ENCODE data around the gene CDAN1. TPM values are rescaled to one million over a fixed set of nuclear protein-coding genes. Genes with fewer than 3 reads are reported as not detected.

Gene CDAN1, protein sequence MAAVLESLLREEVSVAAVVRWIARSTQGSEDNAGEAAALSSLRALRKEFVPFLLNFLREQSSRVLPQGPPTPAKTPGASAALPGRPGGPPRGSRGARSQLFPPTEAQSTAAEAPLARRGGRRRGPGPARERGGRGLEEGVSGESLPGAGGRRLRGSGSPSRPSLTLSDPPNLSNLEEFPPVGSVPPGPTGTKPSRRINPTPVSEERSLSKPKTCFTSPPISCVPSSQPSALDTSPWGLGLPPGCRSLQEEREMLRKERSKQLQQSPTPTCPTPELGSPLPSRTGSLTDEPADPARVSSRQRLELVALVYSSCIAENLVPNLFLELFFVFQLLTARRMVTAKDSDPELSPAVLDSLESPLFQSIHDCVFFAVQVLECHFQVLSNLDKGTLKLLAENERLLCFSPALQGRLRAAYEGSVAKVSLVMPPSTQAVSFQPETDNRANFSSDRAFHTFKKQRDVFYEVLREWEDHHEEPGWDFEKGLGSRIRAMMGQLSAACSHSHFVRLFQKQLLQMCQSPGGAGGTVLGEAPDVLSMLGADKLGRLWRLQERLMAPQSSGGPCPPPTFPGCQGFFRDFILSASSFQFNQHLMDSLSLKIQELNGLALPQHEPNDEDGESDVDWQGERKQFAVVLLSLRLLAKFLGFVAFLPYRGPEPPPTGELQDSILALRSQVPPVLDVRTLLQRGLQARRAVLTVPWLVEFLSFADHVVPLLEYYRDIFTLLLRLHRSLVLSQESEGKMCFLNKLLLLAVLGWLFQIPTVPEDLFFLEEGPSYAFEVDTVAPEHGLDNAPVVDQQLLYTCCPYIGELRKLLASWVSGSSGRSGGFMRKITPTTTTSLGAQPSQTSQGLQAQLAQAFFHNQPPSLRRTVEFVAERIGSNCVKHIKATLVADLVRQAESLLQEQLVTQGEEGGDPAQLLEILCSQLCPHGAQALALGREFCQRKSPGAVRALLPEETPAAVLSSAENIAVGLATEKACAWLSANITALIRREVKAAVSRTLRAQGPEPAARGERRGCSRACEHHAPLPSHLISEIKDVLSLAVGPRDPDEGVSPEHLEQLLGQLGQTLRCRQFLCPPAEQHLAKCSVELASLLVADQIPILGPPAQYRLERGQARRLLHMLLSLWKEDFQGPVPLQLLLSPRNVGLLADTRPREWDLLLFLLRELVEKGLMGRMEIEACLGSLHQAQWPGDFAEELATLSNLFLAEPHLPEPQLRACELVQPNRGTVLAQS
- 12.9 and 15.8 TPM in 2 replicates for total RNA-seq

GRCh38 chr15:42736793-42737528 lies at the start of gene CDAN1:
Gene CDAN1, minus strand, starts transcription at chr15:42737128. Its CDS starts 26 bp downstream, at chr15:42737102.
- peak; percentile 41 for DNase-seq (ENCODE audit: low read depth)

GRCh38 chr15:42785569-42785968 lies 48.6 kb upstream of the CDAN1 start:
- Histone ChIP-seq H3K27me3 (ENCODE audit: control insufficient read depth, insufficient read depth, low read length) (no peaks in the 10 kb centered on the region), H3K4me3 (ENCODE audit: low read depth, low read length) (no peak overlapping the region), H3K36me3 (ENCODE audit: control insufficient read depth, insufficient read depth, low read length) (no peaks in the 10 kb centered on the region)
- DNase-seq (ENCODE audit: low read depth): no peak
- TF ChIP-seq CTCF (IDR thresholded peaks at IDR 0.05; ENCODE audit: insufficient read depth, low read length, poor library complexity, severe bottlenecking): no peak

More at GRCh38 chr15:42736793-42737528, at the start of gene CDAN1:
- TF ChIP-seq CTCF (IDR thresholded peaks at IDR 0.05; ENCODE audit: insufficient read depth, low read length, poor library complexity, severe bottlenecking): no peak
- peaks cover 7% of the 10 kb centered on the region for H3K36me3 ChIP-seq (ENCODE audit: control insufficient read depth, insufficient read depth, low read length)
- peak within 1 kb of the TSS; percentile 89 for H3K4me3 ChIP-seq (ENCODE audit: low read depth, low read length)
- H3K27me3 ChIP-seq (ENCODE audit: control insufficient read depth, insufficient read depth, low read length): no peaks in the 10 kb centered on the region

- DNase-seq (ENCODE audit: low read depth): no peak
- no peak overlapping the region for H3K4me3 ChIP-seq (ENCODE audit: low read depth, low read length)
- H3K27me3 ChIP-seq (ENCODE audit: control insufficient read depth, insufficient read depth, low read length): no peaks in the 10 kb centered on the region
- no peak for TF ChIP-seq CTCF (IDR thresholded peaks at IDR 0.05; ENCODE audit: insufficient read depth, low read length, poor library complexity, severe bottlenecking)
- no peaks in the 10 kb centered on the region for H3K36me3 ChIP-seq (ENCODE audit: control insufficient read depth, insufficient read depth, low read length)
Observed at GRCh38 chr15:42784705-42785104, 47.8 kb upstream of the CDAN1 start.

DNA sequence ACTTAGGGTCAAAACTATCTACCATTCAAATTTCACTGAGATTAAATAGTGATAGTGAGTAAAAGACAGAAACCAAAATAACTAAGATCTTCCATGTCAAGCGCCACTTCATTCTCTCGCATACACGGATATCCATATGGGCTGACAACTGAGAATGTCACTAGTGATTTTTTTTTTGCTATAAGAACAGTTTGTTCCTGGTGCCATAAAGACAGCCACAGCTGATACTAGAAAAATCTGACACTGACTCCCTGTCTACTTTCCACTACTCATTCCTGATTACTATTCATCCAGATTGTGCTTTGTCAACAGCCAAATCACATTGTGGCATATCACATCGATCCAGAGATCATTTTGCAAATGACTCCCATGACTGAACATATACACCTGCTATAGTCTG lies 45.8 kb upstream of the CDAN1 start:
- TF ChIP-seq CTCF (IDR thresholded peaks at IDR 0.05; ENCODE audit: insufficient read depth, low read length, poor library complexity, severe bottlenecking): no peak
- no peaks in the 10 kb centered on the region for H3K27me3 ChIP-seq (ENCODE audit: control insufficient read depth, insufficient read depth, low read length)
- no peak for DNase-seq (ENCODE audit: low read depth)
- H3K36me3 ChIP-seq (ENCODE audit: control insufficient read depth, insufficient read depth, low read length): no peaks in the 10 kb centered on the region
- no peak overlapping the region for H3K4me3 ChIP-seq (ENCODE audit: low read depth, low read length)

DNA sequence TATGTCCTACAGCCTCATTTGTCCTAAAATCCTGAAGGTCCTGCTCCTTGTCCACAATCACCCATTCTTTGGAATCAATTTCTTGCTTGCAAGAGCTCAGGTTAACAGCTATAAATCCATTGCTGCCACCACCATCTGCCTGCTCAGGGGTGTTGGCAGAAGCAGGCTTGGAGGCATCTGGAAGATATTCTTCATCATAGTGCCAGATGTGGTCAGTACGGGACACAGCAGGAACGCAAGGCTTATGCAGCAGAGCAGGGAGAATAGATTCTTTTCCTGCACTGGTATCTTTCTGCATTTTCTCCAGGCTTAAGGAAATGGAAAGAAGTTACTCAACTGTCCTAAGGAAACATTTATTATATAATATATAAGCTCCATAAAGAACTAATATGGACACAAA lies 38.5 kb upstream of the CDAN1 start:
- DNase-seq (ENCODE audit: low read depth): no peak

More for the DNA sequence above, 38.5 kb upstream of the CDAN1 start:
- Histone ChIP-seq H3K27me3 (ENCODE audit: control insufficient read depth, insufficient read depth, low read length) (no peaks in the 10 kb centered on the region), H3K36me3 (ENCODE audit: control insufficient read depth, insufficient read depth, low read length) (no peaks in the 10 kb centered on the region), H3K4me3 (ENCODE audit: low read depth, low read length) (no peak overlapping the region)
- TF ChIP-seq CTCF (IDR thresholded peaks at IDR 0.05; ENCODE audit: insufficient read depth, low read length, poor library complexity, severe bottlenecking): no peak

Measured in kidney epithelial cell (primary cell).